CD4-positive, alpha-beta memory T cell (primary cell): ENCODE data around the gene CIART. TPM values are rescaled to one million over a fixed set of nuclear protein-coding genes. Genes with fewer than 3 reads are reported as not detected.
"Not testable (repeated sequence)": the region's sequence is repeated elsewhere in the genome, so short reads cannot be mapped to it uniquely, and the experiment has no call there.

Source experiments
- CTCF ChIA-PET: fragments of 350-600 bp; sonication (Branson Sonifier 250); formaldehyde crosslinking; loops from one replicate; lab custom pipeline; 2021; ENCODE audit warnings: inconsistent platforms; ENCODE audit not compliant: partially characterized antibody; lab: Charles Lee
- POLR2A ChIA-PET: fragments of 350-600 bp; sonication (Branson Sonifier 250); formaldehyde crosslinking; loops from one replicate; lab custom pipeline; 2021; ENCODE audit not compliant: partially characterized antibody; lab: Charles Lee
- DNase-seq, 5 donors: peaks; one replicate each; pipeline versions ENCODE4 v3.0.0 to v3.0.0-alpha.2; 2020 to 2022; ENCODE audit warnings: mixed read lengths in 1 of 5
- H3K27ac ChIP-seq: one replicate; pipeline ENCODE4 v1.7.0; 2013; ENCODE audit warnings: low read depth, low read length
- H3K27me3 ChIP-seq: 2 replicates; pipeline ENCODE4 v1.7.0; 2013; ENCODE audit warnings: mild to moderate bottlenecking, low read length, moderate library complexity; ENCODE audit not compliant: insufficient read depth
- H3K36me3 ChIP-seq: 2 replicates; pipeline ENCODE4 v1.7.0; 2013; ENCODE audit warnings: mild to moderate bottlenecking, low read length, moderate library complexity; ENCODE audit not compliant: insufficient read depth
- H3K4me1 ChIP-seq: 2 replicates; pipeline ENCODE4 v1.7.0; 2013; ENCODE audit warnings: mild to moderate bottlenecking, low read length, moderate library complexity; ENCODE audit not compliant: insufficient read depth
- H3K4me3 ChIP-seq, 2 donors: one replicate each; pipeline ENCODE4 v1.7.0; 2013; ENCODE audit warnings: low read length in 2 of 2, mild to moderate bottlenecking in 1 of 2
- H3K9me3 ChIP-seq, 2 donors: one replicate each; pipeline ENCODE4 v1.7.0; 2013; ENCODE audit warnings: low read length in 2 of 2, control low read depth in 1 of 2; ENCODE audit not compliant: control insufficient read depth in 1 of 2
- H3K27ac Mint-ChIP-seq, 7 donors: one replicate each; pipeline ENCODE4 v1.8.0; 2020 to 2021; ENCODE audit warnings: mixed read lengths in 7 of 7, mild to moderate bottlenecking in 6 of 7, inconsistent platforms in 3 of 7, moderate library complexity in 3 of 7
- H3K27me3 Mint-ChIP-seq, 2 donors: one replicate each; pipeline ENCODE4 v1.8.0; 2020 to 2021; ENCODE audit warnings: mixed read lengths in 2 of 2
- H3K36me3 Mint-ChIP-seq, 2 donors: one replicate each; pipeline ENCODE4 v1.8.0; 2020 to 2021; ENCODE audit warnings: mixed read lengths in 2 of 2, inconsistent platforms in 1 of 2, mild to moderate bottlenecking in 1 of 2
- H3K4me1 Mint-ChIP-seq, 4 donors: one replicate each; pipeline ENCODE4 v1.8.0; 2020 to 2021; ENCODE audit warnings: mixed read lengths in 4 of 4, mild to moderate bottlenecking in 1 of 4
- H3K4me3 Mint-ChIP-seq, 8 donors: one replicate each; pipeline ENCODE4 v1.8.0; 2020 to 2021; ENCODE audit warnings: mixed read lengths in 8 of 8, mild to moderate bottlenecking in 7 of 8, moderate library complexity in 6 of 8, inconsistent platforms in 3 of 8
- H3K9me3 Mint-ChIP-seq, 8 donors: one replicate each; pipeline ENCODE4 v1.8.0; 2020 to 2021; ENCODE audit warnings: mixed read lengths in 8 of 8, mild to moderate bottlenecking in 5 of 8, inconsistent platforms in 3 of 8, moderate library complexity in 1 of 8
- intact Hi-C: fragments of 100-400 bp; cut with micrococcal nuclease; formaldehyde crosslinking; loops from one replicate; pipeline ENCODE4 v1.15.1; 2023
- polyA plus RNA-seq, 2 donors: library from polyadenylated mRNA; unstranded; fragments of 300-500 nt; fragmentation: Illumina TruSeq; gene quantifications; one replicate each; pipeline ENCODE4 v1.2.3, GENCODE V29; 2021
- total RNA-seq, 2 experiments: library from RNA; stranded (reverse); gene quantifications; one replicate each; pipeline ENCODE4 v1.2.3, GENCODE V29; 2021

Gene CIART
- total RNA-seq = under 1 TPM; 0.67 to 0.94 TPM
- polyA plus RNA-seq = 1 to 10 TPM in 1 of 2 donors, under 1 TPM in 1; 0.36 to 2.6 TPM

GRCh38 chr1:150281758-150282557 is at the start of gene CIART:
TSS of gene CIART (plus strand) at chr1:150282554. CDS start at chr1:150283268, 714 bp downstream.
- H3K27me3 ChIP-seq = no peaks in the 10 kb centered on the region
- Mint-ChIP-seq H3K4me3 (peak within 1 kb of the TSS; percentile 83 to 97 (median 89)), H3K4me1 (peaks cover 15 to 27% (median 24%) of the 10 kb centered on the region in 4 donors), H3K36me3 (peaks cover 0 to 1% of the 10 kb centered on the region in 2 donors), H3K27me3 (no peaks in the 10 kb centered on the region), H3K27ac (peak within 1 kb of the TSS; percentile 87 to 98 (median 96)), H3K9me3 (peaks cover 0 to 4% (median 0%) of the 10 kb centered on the region in 8 donors)
- POLR2A ChIA-PET = interaction anchor here (0.7 to 2.6 kb wide), 12 partner anchors 9 to 395 kb away, joined by 3 to 37 read pairs (median 5); partner anchors contain the start of genes ANP32E, APH1A and RPRD2
- H3K9me3 ChIP-seq = no peaks in the 10 kb centered on the region
- no peaks in the 10 kb centered on the region for H3K36me3 ChIP-seq
- peak within 1 kb of the TSS; percentile 57 for H3K27ac ChIP-seq
- peaks cover 23% of the 10 kb centered on the region for H3K4me1 ChIP-seq
- CTCF ChIA-PET = interaction anchor here (0.7 to 3.9 kb wide), 10 partner anchors 9 to 875 kb away, joined by 3 to 45 read pairs (median 4); partner anchors contain the start of genes ANP32E, C1orf54, CA14 and TNFAIP8L2
- H3K4me3 ChIP-seq = peak within 1 kb of the TSS; percentile 61 to 80
- intact Hi-C loops = loop anchor here (1.0 to 2.0 kb wide), 4 partner anchors 11 to 46 kb away; partner anchors contain the start of genes ANP32E, APH1A and MRPS21
- peak; percentile 81 to 89 (median 88) for DNase-seq

- Mint-ChIP-seq H3K4me3 (peak overlapping the region in 5 of 8 donors; percentile 12 to 93 (median 38)), H3K36me3 (peaks cover 14 to 16% of the 10 kb centered on the region in 2 donors), H3K27ac (peak overlapping the region in 6 of 7 donors; percentile 84 to 100 (median 99)), H3K4me1 (peaks cover 12 to 19% (median 16%) of the 10 kb centered on the region in 4 donors)
- H3K27me3 Mint-ChIP-seq, H3K9me3 ChIP-seq, H3K9me3 Mint-ChIP-seq, DNase-seq, H3K4me3 ChIP-seq, H3K36me3 ChIP-seq, H3K27me3 ChIP-seq, intact Hi-C loops: not testable (repeated sequence)
- peaks cover 22% of the 10 kb centered on the region for H3K4me1 ChIP-seq
- CTCF ChIA-PET = interaction anchor here (1.0 to 1.6 kb wide), 4 partner anchors 19 to 46 kb away, joined by 4 to 5 read pairs (median 4); no protein-coding TSS in a partner anchor
- POLR2A ChIA-PET = interaction anchor here (1.1 to 3.9 kb wide), 9 partner anchors 9 to 346 kb away, joined by 5 to 55 read pairs (median 7); partner anchors contain the start of genes APH1A and RPRD2
- peak overlapping the region; percentile 99 for H3K27ac ChIP-seq
These were observed 49.4 kb upstream of the CIART start for GRCh38 chr1:150232921-150233320.

- peaks cover 22% of the 10 kb centered on the region for H3K4me1 ChIP-seq
- no peaks in the 10 kb centered on the region for H3K27me3 Mint-ChIP-seq
- ChIA-PET POLR2A (interaction anchor here (0.6 to 3.9 kb wide), 21 partner anchors 10 to 1093 kb away, joined by 3 to 55 read pairs (median 4); partner anchors contain the start of genes APH1A, CIART, PI4KB and PLEKHO1), CTCF (interaction anchor here (1.0 to 1.6 kb wide), 5 partner anchors 19 to 46 kb away, joined by 3 to 5 read pairs (median 4); no protein-coding TSS in a partner anchor)
- peaks cover 12 to 19% (median 16%) of the 10 kb centered on the region in 4 donors for H3K4me1 Mint-ChIP-seq
- H3K36me3 Mint-ChIP-seq = peaks cover 11 to 14% of the 10 kb centered on the region in 2 donors
- intact Hi-C loops = loop anchor here (1.0 kb wide), 1 partner anchor 20 kb away; no protein-coding TSS in a partner anchor
- no peaks in the 10 kb centered on the region for H3K36me3 ChIP-seq
- H3K9me3 ChIP-seq = no peaks in the 10 kb centered on the region
- peak overlapping the region in 4 of 8 donors; percentile 93 to 96 (median 94) for H3K4me3 Mint-ChIP-seq
- no peaks in the 10 kb centered on the region for H3K9me3 Mint-ChIP-seq
- no peaks in the 10 kb centered on the region for H3K27me3 ChIP-seq
- H3K4me3 ChIP-seq = peak overlapping the region; percentile 76 to 100
- peak in 4 of 5 donors; percentile 14 to 55 (median 26) for DNase-seq
- H3K27ac ChIP-seq = peak overlapping the region; percentile 99
- peak overlapping the region in 6 of 7 donors; percentile 96 to 100 (median 99) for H3K27ac Mint-ChIP-seq
These were observed 48.7 kb upstream of the CIART start for GRCh38 chr1:150233359-150234308.

GRCh38 chr1:150234309-150234565 is 48.1 kb upstream of the CIART start:
- intact Hi-C loops = loop anchor here (1.0 kb wide), 1 partner anchor 21 kb away; no protein-coding TSS in a partner anchor
- Histone ChIP-seq H3K36me3 (no peaks in the 10 kb centered on the region), H3K4me3 (peak overlapping the region; percentile 76 to 100), H3K4me1 (peaks cover 22% of the 10 kb centered on the region), H3K9me3 (no peaks in the 10 kb centered on the region), H3K27me3 (no peaks in the 10 kb centered on the region), H3K27ac (peak overlapping the region; percentile 99)
- peaks cover 12 to 19% (median 16%) of the 10 kb centered on the region in 4 donors for H3K4me1 Mint-ChIP-seq
- no peaks in the 10 kb centered on the region for H3K27me3 Mint-ChIP-seq
- POLR2A ChIA-PET = interaction anchor here (0.6 to 3.9 kb wide), 20 partner anchors 11 to 1093 kb away, joined by 3 to 55 read pairs (median 4); partner anchors contain the start of genes APH1A, CIART, PI4KB and PLEKHO1
- H3K27ac Mint-ChIP-seq = peak overlapping the region in 6 of 7 donors; percentile 96 to 100 (median 99)
- DNase-seq = no peak
- H3K36me3 Mint-ChIP-seq = peaks cover 5 to 10% of the 10 kb centered on the region in 2 donors
- CTCF ChIA-PET = interaction anchor here (1.2 to 1.6 kb wide), 2 partner anchors 36 to 47 kb away, joined by 3 to 5 read pairs; no protein-coding TSS in a partner anchor
- H3K4me3 Mint-ChIP-seq = peak overlapping the region in 4 of 8 donors; percentile 93 to 96 (median 94)
- H3K9me3 Mint-ChIP-seq = no peaks in the 10 kb centered on the region

- peak overlapping the region; percentile 99 for H3K27ac ChIP-seq
- Mint-ChIP-seq H3K27me3 (no peaks in the 10 kb centered on the region), H3K4me1 (peaks cover 12 to 19% (median 16%) of the 10 kb centered on the region in 4 donors), H3K9me3 (no peaks in the 10 kb centered on the region), H3K27ac (peak overlapping the region in 6 of 7 donors; percentile 96 to 100 (median 99)), H3K4me3 (peak overlapping the region in 4 of 8 donors; percentile 93 to 96 (median 94)), H3K36me3 (peaks cover 4 to 10% of the 10 kb centered on the region in 2 donors)
- H3K9me3 ChIP-seq = no peaks in the 10 kb centered on the region
- peaks cover 22% of the 10 kb centered on the region for H3K4me1 ChIP-seq
- H3K27me3 ChIP-seq = no peaks in the 10 kb centered on the region
- intact Hi-C loops = loop anchor here (1.0 kb wide), 1 partner anchor 21 kb away; no protein-coding TSS in a partner anchor
- DNase-seq = peak; percentile 86 to 95 (median 87)
- POLR2A ChIA-PET = interaction anchor here (0.7 to 3.9 kb wide), 24 partner anchors 11 to 348 kb away, joined by 3 to 55 read pairs (median 5); partner anchors contain the start of genes APH1A, CIART, MCL1 and PLEKHO1
- H3K4me3 ChIP-seq = peak overlapping the region; percentile 76 to 100
- H3K36me3 ChIP-seq = no peaks in the 10 kb centered on the region
- CTCF ChIA-PET = interaction anchor here (0.7 to 1.6 kb wide), 3 partner anchors 20 to 48 kb away, joined by 3 to 5 read pairs (median 4); no protein-coding TSS in a partner anchor
These were observed 47.6 kb upstream of the CIART start for GRCh38 chr1:150234566-150235293.
